Mucosa of descending colon (tissue), 3 donors: ENCODE results near the gene CLEC9A. TPM values are rescaled to one million over a fixed set of nuclear protein-coding genes. Genes with fewer than 3 reads are reported as not detected.
"Not testable (repeated sequence)": the region's sequence is repeated elsewhere in the genome, so short reads cannot be mapped to it uniquely, and the experiment has no call there.

Experiments
- ATAC-seq: fragments of 200-7000 bp; cut with Tn5 transposase; one replicate; pipeline ENCODE4 v1.9.1; 2020; ENCODE audit warnings: mild to moderate bottlenecking, moderate library complexity
- DNase-seq, 3 donors: peaks; one replicate each; pipeline ENCODE4 v3.0.0-alpha.2; 2020
- H3K36me3 ChIP-seq: fragments of 200-600 bp; one replicate; pipeline ENCODE4 v1.8.0; 2021; ENCODE audit warnings: low read depth, mild to moderate bottlenecking
- H3K4me1 ChIP-seq: fragments of 200-600 bp; one replicate; pipeline ENCODE4 v1.8.0; 2021; ENCODE audit warnings: low read depth, mild to moderate bottlenecking
- H3K4me3 ChIP-seq: fragments of 200-600 bp; one replicate; pipeline ENCODE4 v1.8.0; 2021; ENCODE audit warnings: mild to moderate bottlenecking
- H3K9me3 ChIP-seq: fragments of 200-600 bp; one replicate; pipeline ENCODE4 v1.8.0; 2021; ENCODE audit warnings: mild to moderate bottlenecking
- CTCF ChIP-seq: fragments of 200-600 bp; IDR thresholded peaks from one replicate; pipeline ENCODE4 v1.8.0; 2022; ENCODE audit warnings: antibody characterized with exemption, mild to moderate bottlenecking
- intact Hi-C, 2 donors: fragments of 100-400 bp; cut with DNase I in 1 of 2; cut with micrococcal nuclease in 1 of 2; formaldehyde crosslinking; loops; one replicate each; pipeline versions ENCODE4 v1.11.0 to v1.11.1; 2022; cut with DNase I, micrococcal nuclease
- total RNA-seq, 3 donors: library from RNA; stranded (reverse); fragmentation: NEBNext Ultra II Directional in 2 of 3; extraction: Animal tissue kit (Norgen Biotek cat#: 25700) in 2 of 3; gene quantifications; one replicate each; pipeline versions ENCODE4 v1.2.1 to v1.2.4, GENCODE V29; 2021 to 2023
- donor health status: DM: no; HTN: no; CAD: no; lungs with moderate emphysema.
- donor health status: DM: no; HTN: no; CAD: no.
- donor health status: DM: no; HTN: yes; CAD: no.

The CLEC9A gene
- total RNA-seq, 3 donors from 2014 or later = 0.39 to 0.47 TPM; not detected in 1

DNA sequence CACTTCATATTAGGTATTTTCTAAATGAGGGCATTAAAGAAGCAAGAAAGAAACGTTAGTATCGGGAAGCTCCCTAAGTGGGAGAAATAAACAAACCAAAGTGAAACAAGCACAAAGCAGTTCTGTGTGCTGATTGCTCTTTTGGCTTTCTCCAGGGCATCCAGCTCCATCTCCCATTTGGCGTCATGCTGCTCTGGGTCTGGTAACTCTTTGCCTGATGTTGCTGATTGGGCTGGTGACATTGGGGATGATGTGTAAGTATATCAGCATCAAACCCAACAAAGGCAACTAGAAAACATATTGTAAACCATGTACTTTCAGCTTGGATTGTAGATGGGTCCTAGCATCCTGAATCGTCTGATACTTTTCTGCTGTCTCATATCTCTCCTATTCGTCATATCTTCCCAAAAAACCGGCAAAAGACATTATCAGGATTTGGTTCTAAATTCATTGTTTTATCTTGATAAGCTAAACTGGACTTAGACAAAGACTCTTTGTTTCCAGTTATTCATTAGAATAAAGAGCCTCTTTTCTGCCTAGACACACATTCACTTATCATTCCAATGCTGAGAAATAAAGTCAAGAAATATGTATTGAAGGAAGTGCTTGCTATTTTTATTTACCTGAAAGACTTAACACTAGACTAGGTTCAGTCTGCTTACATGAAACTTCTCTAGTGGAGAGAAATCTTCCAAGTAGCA, 17.7 kb upstream of the CLEC9A start:
- no peaks in the 10 kb centered on the region for H3K4me1 ChIP-seq
- no peak overlapping the region for H3K4me3 ChIP-seq
- ATAC-seq = no peak
- no peak for DNase-seq
- no peak for TF ChIP-seq CTCF
- no peaks in the 10 kb centered on the region for H3K36me3 ChIP-seq
- no peaks in the 10 kb centered on the region for H3K9me3 ChIP-seq
- intact Hi-C loops = no loop called here

DNA sequence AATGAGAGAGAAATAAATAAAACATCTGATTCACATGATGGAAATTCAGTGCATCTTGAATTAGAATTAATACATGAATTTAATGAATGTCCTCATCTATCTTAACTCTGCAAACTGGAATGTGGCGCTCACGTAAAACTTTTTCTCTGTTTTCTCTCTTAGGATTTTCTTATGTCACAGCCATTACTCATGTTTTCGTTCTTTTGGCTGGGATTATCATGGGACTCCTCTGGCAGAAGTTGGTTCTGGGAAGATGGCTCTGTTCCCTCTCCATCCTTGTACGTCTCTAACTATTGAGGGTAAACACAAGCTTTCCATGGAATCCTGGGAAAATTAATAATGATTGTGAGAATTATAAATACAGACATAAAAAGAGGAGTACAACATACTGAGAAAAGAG, 15.0 kb upstream of the CLEC9A start:
- TF ChIP-seq CTCF = no peak
- DNase-seq (no peak), ATAC-seq (no peak)
- H3K4me3 ChIP-seq = no peak overlapping the region
- intact Hi-C loops = no loop called here
- no peaks in the 10 kb centered on the region for H3K4me1 ChIP-seq
- H3K36me3 ChIP-seq = no peaks in the 10 kb centered on the region
- no peaks in the 10 kb centered on the region for H3K9me3 ChIP-seq

DNA sequence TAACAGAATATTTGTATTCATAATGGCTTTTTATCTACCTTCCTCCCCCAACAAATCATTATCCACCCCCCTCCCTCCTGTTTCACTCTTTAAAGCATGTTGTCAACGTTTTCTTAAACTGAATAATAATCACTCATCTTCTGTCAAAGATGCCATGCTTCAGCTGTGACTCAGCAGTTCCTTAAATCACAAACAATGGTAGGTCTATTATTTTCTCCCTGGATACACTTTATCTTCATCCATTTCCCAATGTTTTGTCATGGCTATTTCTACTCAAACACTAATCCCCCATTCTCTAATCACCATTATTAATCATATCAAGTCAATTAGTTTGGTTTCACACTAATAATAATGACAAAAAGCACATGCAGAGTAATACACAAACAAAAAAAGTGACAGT, 13.6 kb upstream of the CLEC9A start:
- H3K4me1 ChIP-seq = no peaks in the 10 kb centered on the region
- intact Hi-C loops = no loop called here

DNA sequence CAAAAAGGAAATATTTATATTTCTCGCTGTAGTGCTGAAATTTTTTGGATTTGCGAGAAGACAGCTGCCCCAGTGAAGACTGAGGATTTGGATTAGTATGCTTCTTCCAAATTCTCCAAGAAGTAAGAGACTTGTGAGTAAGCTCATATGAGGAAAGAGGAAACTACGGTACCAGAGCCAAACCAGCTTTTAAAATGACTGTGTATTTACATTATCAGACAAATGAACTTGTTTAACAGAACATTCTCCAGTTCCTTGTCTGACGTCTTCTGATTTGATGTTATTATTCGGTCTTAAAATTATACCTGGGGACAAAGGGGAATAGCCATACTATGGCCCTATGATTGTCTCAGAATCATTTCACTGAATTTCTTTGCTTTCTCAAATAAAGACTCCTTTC, 12.1 kb upstream of the CLEC9A start:
- no peak overlapping the region for H3K4me3 ChIP-seq
- no peak for TF ChIP-seq CTCF
- DNase-seq (no peak), ATAC-seq (no peak)
- no peaks in the 10 kb centered on the region for H3K36me3 ChIP-seq
- no peaks in the 10 kb centered on the region for H3K4me1 ChIP-seq
- intact Hi-C loops = no loop called here
- no peaks in the 10 kb centered on the region for H3K9me3 ChIP-seq

More for the DNA sequence above, 13.6 kb upstream of the CLEC9A start:
- H3K4me3 ChIP-seq = no peak overlapping the region
- H3K9me3 ChIP-seq = no peaks in the 10 kb centered on the region
- TF ChIP-seq CTCF = no peak
- no peak for ATAC-seq
- no peaks in the 10 kb centered on the region for H3K36me3 ChIP-seq
- DNase-seq = no peak

DNA sequence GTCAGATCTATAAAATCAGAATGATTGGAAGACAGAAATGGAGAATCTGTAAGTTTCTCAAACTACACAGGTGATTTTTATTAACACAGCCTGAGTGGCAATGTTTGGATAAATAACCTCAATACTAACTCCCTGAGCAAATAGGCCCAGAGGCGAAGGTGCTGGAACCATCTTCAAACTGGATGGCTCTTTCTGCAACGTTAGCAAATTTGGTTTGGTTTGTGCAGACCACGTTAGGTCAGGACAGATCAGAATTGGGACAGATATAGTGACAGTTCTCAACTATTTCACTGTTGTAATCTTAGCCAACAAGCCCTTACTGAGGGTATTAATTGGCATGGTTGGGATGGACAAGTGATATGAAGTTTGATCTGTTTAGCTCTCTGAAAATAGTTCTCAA, 9.1 kb upstream of the CLEC9A start:
- intact Hi-C loops = no loop called here
- no peak for DNase-seq
- no peak overlapping the region for H3K4me3 ChIP-seq
- no peaks in the 10 kb centered on the region for H3K4me1 ChIP-seq
- H3K36me3 ChIP-seq = no peaks in the 10 kb centered on the region
- H3K9me3 ChIP-seq = no peaks in the 10 kb centered on the region
- ATAC-seq = no peak
- TF ChIP-seq CTCF = no peak

DNA sequence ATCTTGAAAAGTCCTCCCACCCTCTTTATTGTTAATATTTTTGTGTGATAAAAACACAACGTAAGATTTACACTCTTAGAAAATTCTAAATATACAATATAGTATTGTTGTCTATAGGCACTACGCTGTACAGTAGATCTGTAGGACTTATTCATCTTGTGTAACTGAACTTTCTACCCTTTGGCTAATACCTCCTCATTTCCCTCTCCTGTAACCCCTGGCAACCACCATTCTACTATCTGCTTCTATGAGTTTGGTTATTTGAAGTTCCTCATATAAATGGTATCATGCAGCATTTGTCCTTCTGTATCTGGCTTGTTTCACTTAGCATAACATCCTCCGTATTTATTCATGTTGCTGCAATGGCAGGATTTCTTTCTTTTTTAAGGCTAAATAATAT, 5.2 kb upstream of the CLEC9A start:
- intact Hi-C loops = no loop called here
- no peaks in the 10 kb centered on the region for H3K9me3 ChIP-seq
- no peak for DNase-seq
- no peak for ATAC-seq
- no peak overlapping the region for H3K4me3 ChIP-seq
- H3K36me3 ChIP-seq = no peaks in the 10 kb centered on the region
- TF ChIP-seq CTCF = no peak
- no peaks in the 10 kb centered on the region for H3K4me1 ChIP-seq

- H3K4me1 ChIP-seq, DNase-seq, H3K36me3 ChIP-seq, ATAC-seq, H3K4me3 ChIP-seq, intact Hi-C loops, H3K9me3 ChIP-seq: not testable (repeated sequence)
These were observed 3.8 kb upstream of the CLEC9A start for GRCh38 chr12:10026666-10027065.
